Right forelimb (tissue), 1 donor: ENCODE measurements around the gene FOXP4.

Experiments
- DNase-seq: peaks from one replicate; pipeline ENCODE4 v3.0.0-alpha.2; 2018

Gene FOXP4

GRCh38 chr6:41566961-41567360 lies 20.8 kb downstream of the FOXP4 start:
- no peak for DNase-seq

GRCh38 chr6:41567684-41568083 lies 21.5 kb downstream of the FOXP4 start:
- no peak for DNase-seq

GRCh38 chr6:41568202-41568584 lies 22.0 kb downstream of the FOXP4 start:
- no peak for DNase-seq

DNA sequence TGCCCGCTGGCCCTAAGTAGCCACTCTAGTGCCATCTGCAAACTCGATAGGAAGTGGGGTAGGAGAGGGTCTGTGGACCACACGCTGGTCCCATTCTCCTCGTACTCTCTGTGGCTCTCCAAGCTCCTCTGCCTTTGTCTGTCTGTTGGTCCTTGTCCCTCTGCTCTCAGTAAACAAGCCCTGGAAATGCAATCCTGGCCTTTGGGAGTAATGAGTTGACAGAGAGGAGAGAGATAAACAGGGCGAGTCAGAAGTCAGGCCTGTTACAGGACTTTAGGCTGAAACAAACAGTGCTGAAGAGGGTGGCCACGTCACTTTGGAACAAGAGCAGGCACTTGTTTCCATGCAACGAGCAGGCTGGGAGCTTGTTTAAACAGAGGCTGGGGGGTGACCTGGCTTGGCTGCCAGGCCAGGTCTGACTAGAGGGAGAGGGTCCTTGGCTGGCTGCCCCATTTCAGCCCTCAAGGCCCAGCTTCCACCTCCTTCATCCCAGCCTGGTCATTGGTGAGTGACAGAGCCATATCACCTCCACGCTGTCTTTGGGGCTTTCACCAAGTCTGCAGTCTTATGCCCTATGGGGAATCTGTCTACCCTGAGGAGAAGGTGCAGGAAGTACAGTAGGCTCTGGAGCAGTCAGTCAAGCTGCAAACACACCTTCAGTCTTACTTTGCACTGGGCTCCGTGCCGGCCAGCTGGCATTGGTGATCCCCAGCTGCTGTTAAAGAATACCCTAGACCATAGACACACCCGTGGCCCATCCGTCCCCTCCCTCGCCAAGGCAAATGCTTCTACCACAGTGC lies 22.6 kb downstream of the FOXP4 start:
- DNase-seq = no peak

- no peak for DNase-seq
Observed at GRCh38 chr6:41570259-41570615, 24.1 kb downstream of the FOXP4 start.

- DNase-seq = no peak
Observed at GRCh38 chr6:41571021-41571780, 25.0 kb downstream of the FOXP4 start.

GRCh38 chr6:41572613-41573012 lies 26.4 kb downstream of the FOXP4 start:
- no peak for DNase-seq

DNA sequence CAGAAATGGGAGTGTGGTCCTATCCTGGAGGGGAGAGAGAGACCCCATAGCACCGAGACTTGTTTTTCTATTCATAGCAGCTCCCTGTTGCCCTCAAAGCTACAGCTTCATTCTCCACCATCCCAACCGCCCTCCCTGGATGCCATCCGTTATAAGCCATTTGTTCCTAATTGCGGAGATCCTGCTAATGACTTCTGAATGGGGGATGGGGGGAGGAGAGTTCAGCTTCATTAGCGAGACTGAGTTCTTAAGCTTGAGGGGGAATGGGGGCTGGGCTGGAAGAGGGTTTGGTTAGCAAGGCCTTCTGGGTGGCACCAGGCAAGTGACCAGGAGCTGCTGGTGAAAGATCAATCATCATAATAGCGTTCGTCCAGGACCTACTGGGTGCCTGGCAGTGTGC lies 27.1 kb downstream of the FOXP4 start:
- no peak for DNase-seq

DNA sequence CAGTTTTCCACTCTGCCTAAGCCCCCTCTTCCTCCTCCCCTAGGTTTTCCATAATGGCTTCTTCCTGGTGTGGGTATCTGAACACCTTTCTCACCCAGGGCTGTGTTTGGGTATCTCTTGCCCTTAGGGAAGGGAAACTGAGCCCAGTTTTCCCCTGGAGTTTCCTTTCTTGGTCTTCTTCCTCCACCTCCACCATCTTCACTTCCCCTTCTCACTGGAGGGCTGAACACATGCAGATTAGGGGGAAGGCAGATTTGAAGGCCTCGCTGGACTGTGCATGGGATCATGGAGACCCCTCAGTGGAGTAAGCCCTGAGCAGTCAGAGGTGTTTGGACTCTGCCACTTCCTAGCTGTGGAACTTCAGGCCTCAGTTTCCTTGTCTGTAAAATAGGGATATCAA lies 27.8 kb downstream of the FOXP4 start:
- DNase-seq = no peak

DNA sequence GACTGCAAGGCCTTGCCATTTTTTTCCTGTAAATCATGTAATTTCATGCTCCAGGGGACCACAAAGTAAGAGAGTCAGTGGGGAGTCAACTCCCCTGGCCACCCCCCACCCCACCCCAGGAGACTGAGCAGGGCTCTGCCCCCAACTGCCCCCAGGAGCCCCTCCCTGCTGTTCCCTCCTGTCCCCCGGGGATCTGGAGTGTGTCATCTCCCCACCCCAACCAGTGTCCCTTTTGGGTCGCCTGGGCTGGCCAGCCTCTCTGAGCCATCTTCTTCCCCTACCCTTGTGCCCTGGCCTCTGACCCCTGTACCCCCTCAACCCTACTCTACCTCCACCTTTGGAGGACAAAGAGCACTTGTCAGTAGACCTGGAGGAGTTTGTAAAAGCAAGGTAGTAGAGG lies 29.4 kb downstream of the FOXP4 start:
- no peak for DNase-seq

DNA sequence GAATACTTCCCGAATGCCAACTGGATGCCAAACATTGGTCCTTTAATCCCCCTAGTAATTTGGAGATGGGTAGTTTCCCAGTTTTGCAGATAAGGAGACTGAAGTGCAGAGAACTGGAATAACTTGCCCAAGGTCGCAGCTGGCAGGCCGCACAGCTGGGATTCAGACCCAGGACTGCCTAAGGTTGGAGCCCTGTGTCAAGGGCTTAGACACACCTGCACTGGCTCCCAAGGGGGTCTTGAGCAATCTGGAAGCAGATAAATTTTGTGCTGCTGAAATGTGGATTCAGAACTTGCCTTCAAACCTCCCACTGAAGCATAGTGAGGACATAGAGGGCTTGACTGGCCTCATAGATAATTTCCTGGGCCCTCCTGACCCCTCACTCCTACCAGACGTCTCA lies 30.5 kb downstream of the FOXP4 start:
- DNase-seq = no peak

DNA sequence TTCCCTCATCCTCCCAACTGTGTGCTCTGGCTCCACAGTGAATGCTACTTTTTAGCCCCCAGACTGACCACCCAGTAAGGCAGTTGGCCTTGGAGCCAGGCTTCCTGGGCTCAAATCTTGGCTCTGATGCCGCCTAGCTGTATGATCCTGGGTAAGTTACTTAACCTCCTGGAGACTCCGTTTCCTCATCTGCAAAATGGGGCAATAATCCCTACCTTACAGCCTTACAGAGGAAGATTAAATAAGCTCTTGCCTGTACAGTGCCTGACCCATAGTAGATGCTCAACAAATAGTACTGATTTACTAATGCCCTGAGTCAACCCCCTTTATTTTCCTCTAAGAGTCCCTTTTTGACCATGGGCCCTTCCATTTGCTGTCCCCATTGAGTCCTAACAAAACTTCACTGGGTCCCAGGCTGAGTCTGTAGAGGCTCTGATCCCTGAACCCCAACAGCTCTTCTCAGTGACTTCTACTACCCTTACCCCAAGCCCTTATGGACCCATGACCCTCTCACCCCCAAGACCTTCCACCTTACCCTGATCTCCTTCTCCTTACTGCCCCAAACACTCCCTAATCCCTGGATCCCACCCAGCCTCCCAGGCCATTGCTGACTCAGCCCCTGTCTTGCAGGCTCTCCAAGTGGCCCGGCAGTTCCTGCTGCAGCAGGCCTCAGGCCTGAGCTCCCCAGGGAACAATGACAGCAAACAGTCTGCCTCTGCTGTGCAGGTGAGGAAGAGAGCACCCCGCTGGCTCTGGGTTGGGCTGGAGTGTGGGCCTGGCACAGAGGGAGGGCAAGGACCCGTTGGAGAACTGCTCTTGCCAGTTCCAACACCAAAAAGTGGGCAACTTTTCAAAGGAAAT lies 31.4 kb downstream of the FOXP4 start:
- DNase-seq = no peak

- no peak for DNase-seq
Observed at GRCh38 chr6:41578217-41579087, 32.3 kb downstream of the FOXP4 start.

- no peak for DNase-seq
Observed at GRCh38 chr6:41579088-41579610, 33.0 kb downstream of the FOXP4 start.

- DNase-seq = no peak
Observed at GRCh38 chr6:41580690-41581089, 34.5 kb downstream of the FOXP4 start.

GRCh38 chr6:41581381-41581991 lies 35.3 kb downstream of the FOXP4 start:
- no peak for DNase-seq

- DNase-seq = no peak
Observed at GRCh38 chr6:41582540-41582939, 36.4 kb downstream of the FOXP4 start.

DNA sequence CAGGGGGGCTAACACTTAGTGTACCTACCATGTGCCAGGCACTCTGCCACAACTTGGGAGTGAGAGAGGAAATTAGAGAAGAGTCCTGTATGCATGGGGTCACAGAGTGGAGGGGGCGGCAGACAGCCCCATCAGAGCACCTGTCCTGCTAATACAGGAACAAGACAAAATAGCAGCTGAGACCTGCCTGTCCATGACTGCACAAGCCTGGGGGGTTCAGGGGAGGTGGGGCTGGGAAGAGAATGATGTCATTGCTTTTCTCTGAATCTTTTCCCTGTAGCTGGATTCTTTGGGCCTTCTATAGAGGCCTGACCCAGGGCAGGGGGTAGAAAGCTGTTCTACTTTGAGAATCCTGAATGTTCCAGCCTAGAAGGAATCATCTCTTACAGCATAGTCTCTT lies 37.4 kb downstream of the FOXP4 start:
- no peak for DNase-seq

DNA sequence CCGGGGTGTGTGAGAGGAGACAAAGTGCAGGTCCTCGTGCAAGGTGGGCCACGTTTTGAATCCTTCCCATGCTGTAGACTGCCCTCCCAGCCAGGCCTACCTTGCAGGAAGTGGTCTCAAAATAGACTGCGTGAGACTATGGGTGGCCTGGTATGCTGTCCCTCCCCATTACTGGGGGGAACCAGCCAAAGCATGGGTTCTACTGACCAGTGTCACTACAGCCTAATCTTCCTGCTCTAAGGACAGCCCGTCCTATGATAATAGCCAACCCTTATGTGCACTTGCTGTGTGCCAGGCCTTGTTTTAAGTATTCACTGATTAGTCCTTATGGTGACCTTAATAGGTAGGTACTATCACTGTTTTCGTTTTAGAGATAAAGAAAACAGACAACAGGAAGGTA lies 38.0 kb downstream of the FOXP4 start:
- DNase-seq = no peak

- DNase-seq = no peak
Observed at GRCh38 chr6:41584668-41585205, 38.6 kb downstream of the FOXP4 start.

DNA sequence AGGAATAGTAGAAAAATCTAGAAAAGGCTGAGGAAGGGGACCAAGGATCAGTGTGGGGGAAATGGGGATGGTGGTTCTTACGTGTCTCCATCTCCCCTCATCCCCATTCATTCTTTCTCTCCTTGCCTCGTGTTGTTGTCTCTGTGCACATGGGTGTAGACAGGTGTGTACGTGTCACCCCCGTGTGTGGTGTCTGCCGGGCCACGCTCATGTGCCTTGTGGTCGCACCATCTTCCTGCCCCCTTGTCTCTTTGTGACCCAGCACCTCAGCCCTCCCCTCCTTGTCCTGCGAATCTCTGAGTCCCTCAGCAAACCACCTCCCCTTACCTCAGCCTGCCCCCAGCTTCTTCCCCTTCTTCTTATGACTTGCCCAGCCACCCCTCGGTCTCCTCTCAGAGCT lies 39.4 kb downstream of the FOXP4 start:
- no peak for DNase-seq
